H9 (cell line): ENCODE data around the gene SLC25A29. TPM values are rescaled to one million over a fixed set of nuclear protein-coding genes. Genes with fewer than 3 reads are reported as not detected.

Source experiments
- DNase-seq: peaks from one replicate; pipeline ENCODE4 v3.0.0-alpha.2; 2017
- H2AFZ ChIP-seq: one replicate; pipeline ENCODE4 v1.6.1; 2013; ENCODE audit warnings: mild to moderate bottlenecking, low read length, control low read depth, moderate library complexity
- H2AK5ac ChIP-seq: 2 replicates; pipeline ENCODE4 v1.6.1; 2013; ENCODE audit warnings: low read length, control low read depth, mixed read lengths; ENCODE audit not compliant: insufficient read length
- H2BK120ac ChIP-seq: one replicate; pipeline ENCODE4 v1.6.1; 2013; ENCODE audit warnings: low read depth, mild to moderate bottlenecking, low read length, control low read depth, inconsistent platforms; ENCODE audit not compliant: poor library complexity, severe bottlenecking
- H2BK12ac ChIP-seq: 2 replicates; pipeline ENCODE4 v1.6.1; 2013; ENCODE audit warnings: low read length, control low read depth, mixed read lengths, low read depth; ENCODE audit not compliant: insufficient read length
- H2BK15ac ChIP-seq: 2 replicates; pipeline ENCODE4 v1.6.1; 2013; ENCODE audit warnings: low read depth, low read length, control low read depth
- H2BK20ac ChIP-seq: one replicate; pipeline ENCODE4 v1.6.1; 2013; ENCODE audit warnings: low read depth, mild to moderate bottlenecking, low read length, control low read depth, inconsistent platforms; ENCODE audit not compliant: poor library complexity, severe bottlenecking
- H2BK5ac ChIP-seq: 2 replicates; pipeline ENCODE4 v1.6.1; 2013; ENCODE audit warnings: low read length, control low read depth, mixed read lengths; ENCODE audit not compliant: insufficient read length
- H3K14ac ChIP-seq: 2 replicates; pipeline ENCODE4 v1.6.1; 2013; ENCODE audit warnings: low read length, control low read depth; ENCODE audit not compliant: insufficient read depth
- H3K18ac ChIP-seq: 2 replicates; pipeline ENCODE4 v1.6.1; 2013; ENCODE audit warnings: low read depth, mild to moderate bottlenecking, mixed read lengths, low read length, control low read depth; ENCODE audit not compliant: insufficient read length
- H3K23ac ChIP-seq: 2 replicates; pipeline ENCODE4 v1.6.1; 2013; ENCODE audit warnings: low read length, control low read depth, mixed read lengths, low read depth; ENCODE audit not compliant: insufficient read length
- H3K23me2 ChIP-seq: 2 replicates; pipeline ENCODE4 v1.6.1; 2013; ENCODE audit warnings: low read depth, mild to moderate bottlenecking, mixed read lengths, low read length, control low read depth; ENCODE audit not compliant: insufficient read length, poor library complexity, severe bottlenecking
- H3K27ac ChIP-seq: 2 replicates; pipeline ENCODE4 v1.5.1; 2013; ENCODE audit warnings: low read length, control low read depth, mixed read lengths, low read depth; ENCODE audit not compliant: insufficient read length
- H3K27me3 ChIP-seq: 2 replicates; pipeline ENCODE4 v1.6.1; 2013; ENCODE audit warnings: low read length, control low read depth, inconsistent platforms; ENCODE audit not compliant: insufficient read depth
- H3K4ac ChIP-seq: 2 replicates; pipeline ENCODE4 v1.6.1; 2013; ENCODE audit warnings: low read depth, mild to moderate bottlenecking, control low read depth, inconsistent platforms, low read length, moderate library complexity
- H3K4me1 ChIP-seq: 2 replicates; pipeline ENCODE4 v1.6.1; 2013; ENCODE audit warnings: low read length, control low read depth, inconsistent platforms; ENCODE audit not compliant: insufficient read depth
- H3K4me2 ChIP-seq: 2 replicates; pipeline ENCODE4 v1.6.1; 2013; ENCODE audit warnings: low read length, control low read depth, mixed read lengths; ENCODE audit not compliant: insufficient read length, insufficient read depth
- H3K56ac ChIP-seq: 2 replicates; pipeline ENCODE4 v1.6.1; 2013; ENCODE audit warnings: low read depth, mild to moderate bottlenecking, mixed read lengths, low read length, control low read depth; ENCODE audit not compliant: insufficient read length
- H3K79me1 ChIP-seq: 2 replicates; pipeline ENCODE4 v1.6.1; 2013; ENCODE audit warnings: low read depth, mild to moderate bottlenecking, moderate library complexity, low read length, control low read depth, inconsistent platforms; ENCODE audit not compliant: insufficient read depth, poor library complexity, severe bottlenecking
- H3K79me2 ChIP-seq: 2 replicates; pipeline ENCODE4 v1.6.1; 2013; ENCODE audit warnings: low read length, control low read depth, inconsistent platforms; ENCODE audit not compliant: insufficient read depth
- H3K9ac ChIP-seq: 2 replicates; pipeline ENCODE4 v1.6.1; 2013; ENCODE audit warnings: low read length, control low read depth, mixed read lengths; ENCODE audit not compliant: insufficient read length; ENCODE audit errors: extremely low read depth
- H3K9me3 ChIP-seq: one replicate; pipeline ENCODE4 v1.6.1; 2013; ENCODE audit warnings: low read depth, low read length, inconsistent platforms; ENCODE audit not compliant: control insufficient read depth
- H3T11ph ChIP-seq: one replicate; pipeline ENCODE4 v1.6.1; 2013; ENCODE audit warnings: mild to moderate bottlenecking, low read length, control low read depth, inconsistent platforms
- H4K20me1 ChIP-seq: one replicate; pipeline ENCODE4 v1.6.1; 2013; ENCODE audit not compliant: control insufficient read depth, insufficient read length, insufficient read depth
- H4K5ac ChIP-seq: 2 replicates; pipeline ENCODE4 v1.6.1; 2013; ENCODE audit warnings: low read depth, mild to moderate bottlenecking, mixed read lengths, low read length, control low read depth; ENCODE audit not compliant: insufficient read length
- H4K8ac ChIP-seq: replicated peaks from 2 replicates; pipeline ENCODE4 v1.6.1; 2013; ENCODE audit warnings: low read length, control low read depth, mixed read lengths, low read depth; ENCODE audit not compliant: insufficient read length
- H4K91ac ChIP-seq: 2 replicates; pipeline ENCODE4 v1.6.1; 2013; ENCODE audit warnings: low read depth, mild to moderate bottlenecking, moderate library complexity, mixed read lengths, low read length, control low read depth; ENCODE audit not compliant: insufficient read length
- H3K27ac Mint-ChIP-seq, 3 experiments: 2 replicates in 2 of 3; 3 replicates in 1 of 3; pipeline ENCODE4 v1.8.0; 2020 to 2021; ENCODE audit warnings: mixed read lengths in 3 of 3, mild to moderate bottlenecking in 1 of 3, moderate library complexity in 1 of 3
- H3K27me3 Mint-ChIP-seq: 2 replicates; pipeline ENCODE4 v1.8.0; 2021; ENCODE audit warnings: low read depth, mild to moderate bottlenecking, moderate library complexity, mixed read lengths
- H3K36me3 Mint-ChIP-seq, 3 experiments: 2 replicates in 2 of 3; 3 replicates in 1 of 3; pipeline ENCODE4 v1.8.0; 2020 to 2021; ENCODE audit warnings: low read depth in 3 of 3, mixed read lengths in 3 of 3; ENCODE audit not compliant: insufficient read depth in 1 of 3
- H3K4me1 Mint-ChIP-seq, 2 experiments: 2 replicates each; pipeline ENCODE4 v1.8.0; 2020; ENCODE audit warnings: mixed read lengths in 2 of 2
- H3K4me3 Mint-ChIP-seq, 2 experiments: 2 replicates in 1 of 2; 3 replicates in 1 of 2; pipeline ENCODE4 v1.8.0; 2020 to 2021; ENCODE audit warnings: mild to moderate bottlenecking in 2 of 2, mixed read lengths in 2 of 2, moderate library complexity in 1 of 2
- H3K9me3 Mint-ChIP-seq, 2 experiments: 2 replicates in 1 of 2; 3 replicates in 1 of 2; pipeline ENCODE4 v1.8.0; 2020; ENCODE audit warnings: mild to moderate bottlenecking in 2 of 2, mixed read lengths in 2 of 2, moderate library complexity in 1 of 2
- CTCF ChIP-seq: fragments of 200-600 bp; sonication (generic); conservative IDR thresholded peaks from 3 replicates; pipeline ENCODE4 v1.8.0; 2021; ENCODE audit warnings: antibody characterized with exemption, mild to moderate bottlenecking
- WGBS: extraction: QIAGEN DNeasy Blood & Tissue Kit; methylation state at CpG from one replicate; pipeline ENCODE4 v1.1.7; 2013; ENCODE audit warnings: missing lambda C conversion rate, low lambda C conversion rate, mixed read lengths; ENCODE audit not compliant: insufficient read length; ENCODE audit errors: extremely low coverage; 5-methylcytosine and 5-hydroxymethylcytosine counted together
- total RNA-seq: library from RNA; stranded (reverse); gene quantifications from 2 replicates; pipeline ENCODE4 v1.2.1, GENCODE V29; 2021

SLC25A29 gene
- total RNA-seq, 1 experiment from 2014 or later, result 175 TPM

GRCh38 chr14:100313464-100314230, 7.4 kb upstream of the SLC25A29 start:
- H3K27me3 ChIP-seq, result no peaks in the 10 kb centered on the region; the same call in 1 of the 2 replicates
- H3K9me3 ChIP-seq, result no peaks in the 10 kb centered on the region
- H4K5ac ChIP-seq, result no peak overlapping the region
- H2BK120ac ChIP-seq, result no peak overlapping the region
- no peaks in the 10 kb centered on the region for H3K79me1 ChIP-seq
- no peak overlapping the region for H3K23ac ChIP-seq
- H3K79me2 ChIP-seq, result no peaks in the 10 kb centered on the region
- no peak for DNase-seq
- H3K27ac ChIP-seq, result no peak overlapping the region
- H2BK5ac ChIP-seq, result no peak overlapping the region
- no peak overlapping the region; a peak in 1 of 7 replicates for H3K27ac Mint-ChIP-seq
- H4K20me1 ChIP-seq, result no peaks in the 10 kb centered on the region
- no CpG with 5 or more reads among the region's 26 CpGs for WGBS
- no peak overlapping the region for H2BK12ac ChIP-seq
- H2AFZ ChIP-seq, result no peak overlapping the region
- H3K4me3 Mint-ChIP-seq, result no peak overlapping the region
- H3K18ac ChIP-seq, result no peak overlapping the region
- H2BK20ac ChIP-seq, result no peak overlapping the region
- H3K9ac ChIP-seq, result no peak overlapping the region
- H3K36me3 Mint-ChIP-seq, result no peaks in the 10 kb centered on the region
- H4K8ac ChIP-seq, result no peak overlapping the region
- H3T11ph ChIP-seq, result no peak overlapping the region
- H3K27me3 Mint-ChIP-seq, result no peaks in the 10 kb centered on the region; the same call in 1 of the 2 replicates
- H4K91ac ChIP-seq, result no peak overlapping the region
- H3K23me2 ChIP-seq, result no peaks in the 10 kb centered on the region
- no peaks in the 10 kb centered on the region for H3K4me1 ChIP-seq
- H2BK15ac ChIP-seq, result no peak overlapping the region
- no peak overlapping the region for H3K4me2 ChIP-seq
- H2AK5ac ChIP-seq, result no peak overlapping the region
- TF ChIP-seq CTCF, result no peak
- no peaks in the 10 kb centered on the region for H3K9me3 Mint-ChIP-seq
- H3K4me1 Mint-ChIP-seq, result peaks cover 33 to 45% of the 10 kb centered on the region in 2 experiments
- no peak overlapping the region for H3K4ac ChIP-seq
- no peak overlapping the region for H3K14ac ChIP-seq
- H3K56ac ChIP-seq, result no peak overlapping the region
